Retina (tissue), 1 donor: ENCODE data around the gene SLC5A9.
A peak's percentile ranks its signal among the peaks of the same experiment; 100 is the strongest.
"Not testable (repeated sequence)": the region's sequence is repeated elsewhere in the genome, so short reads cannot be mapped to it uniquely, and the experiment has no call there.

ENCODE experiments used
- DNase-seq: peaks from one replicate; pipeline ENCODE4 v3.0.0-alpha.2; 2016

SLC5A9 gene

DNA sequence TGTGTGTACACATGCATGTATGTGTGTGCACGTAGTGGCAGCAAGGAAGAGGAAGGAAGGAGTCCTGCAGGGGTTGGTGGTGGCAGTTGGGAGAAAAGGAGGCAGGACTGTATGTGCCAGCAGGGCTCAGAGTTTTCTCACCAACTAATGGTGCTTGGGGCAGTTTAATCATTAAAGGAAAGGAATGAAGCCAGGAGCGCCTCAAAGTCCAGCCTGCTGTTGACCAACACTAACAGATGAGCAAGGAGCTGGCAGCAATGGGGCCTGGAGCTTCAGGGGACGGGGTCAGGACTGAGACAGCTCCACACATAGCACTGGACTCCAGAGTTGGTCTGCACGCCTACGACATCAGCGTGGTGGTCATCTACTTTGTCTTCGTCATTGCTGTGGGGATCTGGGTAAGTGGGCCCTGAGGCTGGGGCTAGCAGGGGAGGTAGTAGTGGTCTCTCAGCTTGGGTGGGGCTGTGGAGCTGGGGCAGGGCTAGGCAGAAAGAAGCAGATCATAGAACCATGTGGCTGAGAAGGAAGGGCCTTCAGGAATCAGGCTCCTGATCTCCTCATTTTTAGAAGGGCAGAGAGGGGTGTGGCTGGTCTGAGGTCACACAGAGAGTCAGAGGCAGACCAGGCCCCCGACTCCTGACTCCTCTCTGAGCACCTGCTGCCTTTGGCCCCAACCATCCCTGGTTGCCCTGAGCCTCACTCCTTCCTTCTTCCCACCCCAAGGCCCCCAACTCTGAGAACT lies at the start of gene SLC5A9:
TSS of gene SLC5A9 (plus strand) at position 216 of the 742 bp plus-strand sequence. CDS start at position 237, 21 bp downstream.
- DNase-seq: no peak

DNA sequence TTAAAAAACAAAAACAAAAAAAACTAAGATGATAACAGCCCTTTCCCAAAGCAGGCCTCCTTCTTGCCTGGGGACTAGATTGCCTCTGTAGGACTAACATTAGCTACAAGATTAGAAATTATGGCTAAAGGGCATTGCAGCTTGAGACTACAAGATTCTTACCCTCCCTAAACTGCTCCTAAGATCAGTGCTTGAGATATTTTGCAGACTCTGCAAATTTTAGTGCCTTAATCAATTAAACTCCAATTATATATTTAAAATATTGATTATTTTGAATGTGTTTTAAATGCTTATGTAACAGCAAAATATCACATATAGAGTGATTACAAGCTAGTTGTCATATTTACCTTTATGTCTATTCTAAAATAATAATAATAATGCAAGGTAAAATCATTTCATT lies 47.4 kb upstream of the SLC5A9 start:
- no peak for DNase-seq

- DNase-seq: no peak
Observed at GRCh38 chr1:48177257-48177656, 45.3 kb upstream of the SLC5A9 start.

- DNase-seq: peak; percentile 17
Observed at GRCh38 chr1:48181669-48182367, 40.7 kb upstream of the SLC5A9 start.

GRCh38 chr1:48182439-48182838 lies 40.1 kb upstream of the SLC5A9 start:
- peak; percentile 47 for DNase-seq

- DNase-seq: no peak
Observed at GRCh38 chr1:48186306-48186839, 36.1 kb upstream of the SLC5A9 start.

- no peak for DNase-seq
Observed at GRCh38 chr1:48187969-48188563, 34.5 kb upstream of the SLC5A9 start.

DNA sequence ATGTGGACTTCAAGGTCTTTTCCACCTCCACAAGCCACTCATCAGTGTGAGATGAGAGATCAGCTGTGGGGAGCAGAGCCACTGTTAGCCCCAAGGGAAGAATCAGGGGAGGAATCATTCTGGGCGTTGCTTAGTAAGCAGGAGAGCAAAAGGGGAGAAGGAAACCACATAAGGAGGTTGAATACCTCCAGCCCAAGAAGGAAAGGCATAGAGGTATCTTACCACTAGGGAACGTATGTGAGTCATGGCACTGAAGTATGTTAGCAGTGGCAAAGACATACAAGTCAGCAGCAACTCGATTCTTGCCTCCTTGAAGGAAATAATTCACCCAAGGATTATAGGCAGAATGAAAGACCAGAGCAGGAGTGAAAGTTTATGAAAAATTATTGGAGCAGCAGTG lies 31.6 kb upstream of the SLC5A9 start:
- DNase-seq: no peak

GRCh38 chr1:48194801-48195200 lies 27.7 kb upstream of the SLC5A9 start:
- DNase-seq: no peak

- DNase-seq: no peak
Observed at GRCh38 chr1:48196237-48196636, 26.3 kb upstream of the SLC5A9 start.

DNA sequence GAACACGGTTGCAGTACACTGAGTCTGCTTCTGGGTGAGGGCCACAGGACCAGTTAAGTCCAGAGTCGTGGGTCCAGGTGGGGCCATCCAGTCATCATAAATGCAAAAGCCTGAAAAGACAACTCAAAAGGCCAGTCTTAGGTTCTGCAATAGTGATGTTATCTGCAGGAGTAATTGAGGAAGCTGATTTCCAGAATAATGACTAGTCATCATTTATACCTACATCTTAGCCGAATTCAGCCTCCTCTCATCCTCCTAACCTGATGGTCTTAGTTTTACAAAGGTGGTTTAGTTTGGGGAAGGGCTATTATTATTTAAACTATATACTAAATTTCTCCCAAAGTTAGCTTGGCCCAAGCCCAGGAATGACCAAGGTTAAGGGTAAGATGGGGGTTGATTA lies 23.5 kb upstream of the SLC5A9 start:
- no peak for DNase-seq

DNA sequence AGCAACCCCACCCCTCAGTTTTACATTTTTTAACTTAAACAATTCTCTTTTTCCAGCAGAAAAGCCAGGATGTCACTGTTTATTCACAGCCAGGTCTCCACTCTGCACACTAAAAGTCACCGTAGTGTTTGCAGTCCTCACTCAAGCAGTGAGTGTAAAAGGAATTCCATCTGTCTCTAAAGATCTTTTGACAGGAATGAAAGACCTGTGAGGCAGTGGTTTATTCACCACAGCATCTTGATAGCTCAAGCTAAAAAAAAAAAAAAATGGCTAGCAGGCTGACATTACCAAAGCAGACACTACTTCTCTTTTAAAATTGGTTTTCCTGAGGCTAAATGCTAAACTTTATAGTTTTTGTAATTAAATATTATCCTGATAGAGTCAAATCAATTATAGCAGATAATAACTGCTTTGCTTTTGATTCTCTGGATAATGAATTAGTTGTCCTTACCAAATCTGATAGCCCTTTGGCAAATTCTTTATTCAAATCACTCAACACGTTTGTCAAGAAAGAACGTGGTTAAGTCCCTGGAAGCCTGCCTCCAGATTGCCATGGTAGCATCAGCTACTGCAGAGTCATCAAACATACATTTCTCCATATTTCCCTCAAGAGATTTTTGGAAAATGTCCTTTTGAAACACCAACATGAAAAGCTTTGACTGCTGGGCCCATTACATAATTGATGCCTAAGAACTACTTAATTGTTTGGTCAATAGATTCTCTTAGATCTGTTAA lies 22.2 kb upstream of the SLC5A9 start:
- DNase-seq: no peak

GRCh38 chr1:48202030-48202752 lies 20.3 kb upstream of the SLC5A9 start:
- DNase-seq: peak; percentile 67

DNA sequence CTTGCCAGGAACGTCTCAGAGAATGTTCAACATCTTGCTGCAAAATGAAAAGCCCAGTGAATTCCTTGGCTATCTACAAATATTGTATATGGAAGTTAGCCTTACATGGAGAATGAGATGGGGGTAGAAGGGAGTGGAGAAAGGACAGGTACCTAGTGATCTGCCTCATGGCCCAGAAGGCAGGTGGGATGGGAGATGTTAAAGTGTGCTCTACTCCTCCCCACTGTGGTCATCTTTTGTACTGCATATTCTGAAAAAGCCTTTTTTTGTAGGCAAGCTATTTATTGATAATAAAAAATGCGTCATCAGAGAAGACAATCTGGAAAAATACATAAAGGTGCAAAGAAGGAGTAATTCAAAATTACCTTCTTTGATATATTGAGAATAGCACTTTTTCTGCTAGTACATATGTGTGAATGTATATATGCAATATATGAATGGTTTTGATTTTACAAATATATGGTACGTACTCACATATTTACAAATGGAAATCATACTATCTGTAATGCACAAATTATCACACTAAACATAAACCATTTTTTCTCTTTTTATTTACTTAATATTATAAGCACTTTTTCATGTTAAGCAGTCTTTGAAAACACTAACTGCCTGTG lies 19.1 kb upstream of the SLC5A9 start:
- DNase-seq: peak; percentile 38

DNA sequence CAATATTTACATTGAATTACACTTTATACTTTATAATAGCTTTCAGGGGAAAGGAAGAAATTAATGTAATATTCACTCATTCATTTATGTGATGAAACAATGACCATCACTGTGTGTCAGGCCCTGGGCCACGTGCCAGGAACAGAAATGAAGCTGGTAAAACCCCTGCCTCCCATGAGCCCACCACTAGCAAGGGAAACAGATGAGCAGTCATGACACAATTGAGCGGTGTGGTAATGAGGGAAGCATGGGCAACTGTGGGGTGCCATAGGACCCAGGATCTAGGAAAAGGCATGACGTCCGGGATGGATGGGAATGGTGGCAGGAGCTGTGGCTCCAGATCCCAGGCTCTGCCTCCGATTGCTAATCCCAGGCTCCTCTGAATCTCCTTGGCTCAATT lies 17.0 kb upstream of the SLC5A9 start:
- no peak for DNase-seq

- DNase-seq: no peak
Observed at GRCh38 chr1:48206371-48206770, 16.1 kb upstream of the SLC5A9 start.

DNA sequence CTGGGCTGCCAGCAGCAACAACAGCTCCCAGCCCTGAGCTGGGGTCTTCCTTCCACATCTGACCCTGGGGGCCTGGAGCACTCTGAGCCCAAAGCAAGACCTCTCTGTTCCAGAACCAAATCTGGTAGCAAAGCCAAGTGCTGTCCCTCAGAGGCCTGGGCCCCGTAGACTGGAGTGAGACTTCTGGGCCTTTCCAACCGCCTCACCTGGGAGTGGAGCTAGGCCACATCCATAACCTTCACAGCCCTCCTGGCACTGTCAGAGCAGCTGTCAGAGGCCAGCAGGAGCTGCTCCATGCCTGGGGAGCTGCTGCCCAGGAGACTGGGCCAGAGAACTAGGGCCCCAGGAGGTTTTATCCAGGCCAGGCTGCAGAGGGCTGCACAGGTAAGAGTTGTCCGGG lies 15.4 kb upstream of the SLC5A9 start:
- DNase-seq: no peak

DNA sequence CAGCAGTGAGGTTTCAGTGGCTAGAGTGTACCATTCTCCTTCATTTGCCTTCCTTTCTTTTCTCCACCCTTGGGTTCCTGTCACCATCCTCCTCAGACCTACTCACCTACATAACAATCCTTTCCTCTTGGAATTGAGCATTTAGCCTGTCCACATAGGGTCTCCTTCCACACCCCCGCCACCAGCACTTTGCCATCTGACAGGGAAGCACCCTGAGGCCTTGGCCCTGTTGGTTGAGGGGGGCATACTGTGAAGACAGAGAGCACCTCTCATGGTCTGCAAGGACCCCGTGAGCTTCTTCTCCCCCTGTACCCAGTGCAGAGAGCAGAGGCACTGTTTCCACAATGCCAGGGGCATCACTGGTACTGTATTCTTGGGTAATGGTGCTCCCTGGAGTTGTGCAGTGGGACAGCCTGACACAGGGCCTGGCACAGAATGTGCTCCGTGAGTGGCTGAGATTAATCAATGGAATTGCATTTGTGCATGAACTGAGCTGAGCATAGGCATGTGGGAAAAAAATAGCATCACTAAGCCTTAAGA lies 14.9 kb upstream of the SLC5A9 start:
- no peak for DNase-seq

GRCh38 chr1:48208251-48208650 lies 14.3 kb upstream of the SLC5A9 start:
- DNase-seq: no peak

GRCh38 chr1:48208652-48209051 lies 13.9 kb upstream of the SLC5A9 start:
- DNase-seq: no peak

DNA sequence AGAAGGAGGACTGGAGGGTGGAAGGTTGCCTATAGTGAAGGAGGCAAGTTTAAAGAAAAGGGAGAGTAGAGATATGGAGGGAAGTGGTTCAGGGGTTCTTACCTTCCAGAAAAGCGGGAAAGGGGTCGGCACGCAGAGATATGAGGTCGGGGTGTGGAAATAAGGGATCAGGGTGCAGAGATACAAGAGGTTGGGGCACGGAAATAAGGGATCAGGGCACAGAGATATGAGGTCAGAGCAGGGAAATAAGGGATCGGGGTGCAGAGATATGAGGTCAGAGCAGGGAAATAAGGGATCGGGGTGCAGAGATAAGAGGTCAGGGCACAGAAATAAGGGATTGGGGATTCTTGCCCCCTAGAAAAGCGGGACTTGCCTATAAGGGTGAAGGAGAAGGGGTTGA lies 9.1 kb upstream of the SLC5A9 start:
- DNase-seq: not testable (repeated sequence)

- DNase-seq: not testable (repeated sequence)
Observed at GRCh38 chr1:48214366-48214765, 8.2 kb upstream of the SLC5A9 start.
